OCI-LY7 (cell line): Measurements from ENCODE around the gene CA10. TPM values are rescaled to one million over a fixed set of nuclear protein-coding genes. Genes with fewer than 3 reads are reported as not detected.

Experiments used
- BruUV-seq: library from RNA; stranded (reverse); fragments of 400-500 nt; replicated peaks from 2 replicates; lab custom pipeline; 2021; lab: Mats Ljungman, UMichigan
- CTCF ChIA-PET: fragments of 300-600 bp; sonication (Branson Sonifier 250); formaldehyde crosslinking; loops from one replicate; lab custom pipeline; 2022; ENCODE audit warnings: antibody characterized with exemption; ENCODE audit not compliant: unreplicated experiment; lab: Charles Lee
- POLR2A ChIA-PET: fragments of 300-600 bp; sonication (Branson Sonifier 250); formaldehyde crosslinking; loops from one replicate; lab custom pipeline; 2022; ENCODE audit warnings: antibody characterized with exemption; lab: Charles Lee
- DNase-seq: peaks from one replicate; pipeline ENCODE4 v3.0.0-alpha.2; 2015; ENCODE audit warnings: low spot score
- H2AFZ ChIP-seq: fragments of 200-600 bp; sonication (generic), shearing (Covaris generic); 2 replicates; pipeline ENCODE4 v1.6.1; 2014; ENCODE audit warnings: mild to moderate bottlenecking, antibody characterized with exemption, low read length, moderate library complexity
- H3K27ac ChIP-seq: fragments of 200-600 bp; sonication (generic); 2 replicates; pipeline ENCODE4 v1.5.1; 2014; ENCODE audit warnings: mixed run types, low read depth, mild to moderate bottlenecking, moderate library complexity, low read length, inconsistent platforms; ENCODE audit not compliant: poor library complexity, severe bottlenecking
- H3K36me3 ChIP-seq: fragments of 200-600 bp; sonication (generic); 2 replicates; pipeline ENCODE4 v1.6.1; 2014; ENCODE audit warnings: mild to moderate bottlenecking, antibody characterized with exemption, low read length, moderate library complexity, mixed read lengths; ENCODE audit not compliant: insufficient read depth
- H3K4me1 ChIP-seq: fragments of 200-600 bp; sonication (generic); 2 replicates; pipeline ENCODE4 v1.5.1; 2014; ENCODE audit warnings: mild to moderate bottlenecking, low read length; ENCODE audit not compliant: insufficient read depth, poor library complexity, severe bottlenecking
- H3K4me2 ChIP-seq: fragments of 200-600 bp; sonication (generic); 2 replicates; pipeline ENCODE4 v1.6.1; 2014; ENCODE audit warnings: mild to moderate bottlenecking, low read length
- H3K4me3 ChIP-seq: fragments of 200-600 bp; sonication (generic); 2 replicates; pipeline ENCODE4 v1.5.1; 2014; ENCODE audit warnings: mild to moderate bottlenecking, low read depth, low read length; ENCODE audit not compliant: poor library complexity, severe bottlenecking
- H3K79me2 ChIP-seq: fragments of 200-600 bp; sonication (generic); 2 replicates; pipeline ENCODE4 v1.6.1; 2016; ENCODE audit warnings: low read depth, mild to moderate bottlenecking, low read length, moderate library complexity, mixed read lengths; ENCODE audit not compliant: insufficient read depth
- H3K9me2 ChIP-seq: fragments of 200-600 bp; sonication (generic); 2 replicates; pipeline ENCODE4 v1.6.1; 2016; ENCODE audit warnings: mild to moderate bottlenecking, low read length, mixed read lengths; ENCODE audit not compliant: insufficient read depth
- H3K9me3 ChIP-seq: fragments of 200-600 bp; sonication (generic); 2 replicates; pipeline ENCODE4 v1.6.1; 2014; ENCODE audit warnings: mild to moderate bottlenecking, mixed run types, low read length, mixed read lengths
- H4K20me1 ChIP-seq: fragments of 200-600 bp; sonication (generic); 2 replicates; pipeline ENCODE4 v1.6.1; 2014; ENCODE audit warnings: mild to moderate bottlenecking, antibody characterized with exemption, low read length, moderate library complexity, mixed read lengths; ENCODE audit not compliant: insufficient read depth
- EZH2phosphoT487 ChIP-seq: fragments of 200-600 bp; sonication (generic); IDR thresholded peaks from 2 replicates; pipeline ENCODE4 v1.6.1; 2018; ENCODE audit warnings: low read depth, borderline replicate concordance, mild to moderate bottlenecking, mixed run types, antibody characterized with exemption, low read length, moderate library complexity, mixed read lengths
- intact Hi-C: fragments of 100-400 bp; cut with micrococcal nuclease; formaldehyde crosslinking; loops from one replicate; pipeline ENCODE4 v1.10.0; 2022; ENCODE audit not compliant: unreplicated experiment
- total RNA-seq, 2 experiments: library from RNA; depleted of rRNA in 1 of 2; stranded (reverse); fragments of >200 nt in 1 of 2; shearing (Covaris generic) in 1 of 2; gene quantifications; 2 replicates each; pipeline ENCODE4 v1.2.3, GENCODE V29; 2014 to 2022
- TF ChIP-seq, protein P1 (sequence below): fragments of 200-600 bp; sonication (generic); conservative IDR thresholded peaks from 2 replicates; pipeline ENCODE4 v1.5.1; 2014; ENCODE audit warnings: mild to moderate bottlenecking, antibody characterized with exemption, low read length, moderate library complexity, mixed read lengths

Gene CA10
- total RNA-seq, 2 experiments from 2014 or later: not detected

GRCh38 chr17:52071712-52072111, 86.8 kb downstream of the CA10 start:
- H3K36me3 ChIP-seq: no peaks in the 10 kb centered on the region
- BruUV-seq: no TSS peak
- H3K27ac ChIP-seq: no peak overlapping the region
- H3K79me2 ChIP-seq: no peaks in the 10 kb centered on the region
- H3K4me1 ChIP-seq: no peaks in the 10 kb centered on the region
- ChIA-PET CTCF (no interaction called here), POLR2A (no interaction called here)
- no peaks in the 10 kb centered on the region for H4K20me1 ChIP-seq
- no peaks in the 10 kb centered on the region for H3K9me3 ChIP-seq
- H2AFZ ChIP-seq: no peak overlapping the region
- no peaks in the 10 kb centered on the region for H3K9me2 ChIP-seq
- no peak overlapping the region for H3K4me2 ChIP-seq
- intact Hi-C loops: no loop called here
- no peak for DNase-seq
- TF ChIP-seq, protein P1, sequence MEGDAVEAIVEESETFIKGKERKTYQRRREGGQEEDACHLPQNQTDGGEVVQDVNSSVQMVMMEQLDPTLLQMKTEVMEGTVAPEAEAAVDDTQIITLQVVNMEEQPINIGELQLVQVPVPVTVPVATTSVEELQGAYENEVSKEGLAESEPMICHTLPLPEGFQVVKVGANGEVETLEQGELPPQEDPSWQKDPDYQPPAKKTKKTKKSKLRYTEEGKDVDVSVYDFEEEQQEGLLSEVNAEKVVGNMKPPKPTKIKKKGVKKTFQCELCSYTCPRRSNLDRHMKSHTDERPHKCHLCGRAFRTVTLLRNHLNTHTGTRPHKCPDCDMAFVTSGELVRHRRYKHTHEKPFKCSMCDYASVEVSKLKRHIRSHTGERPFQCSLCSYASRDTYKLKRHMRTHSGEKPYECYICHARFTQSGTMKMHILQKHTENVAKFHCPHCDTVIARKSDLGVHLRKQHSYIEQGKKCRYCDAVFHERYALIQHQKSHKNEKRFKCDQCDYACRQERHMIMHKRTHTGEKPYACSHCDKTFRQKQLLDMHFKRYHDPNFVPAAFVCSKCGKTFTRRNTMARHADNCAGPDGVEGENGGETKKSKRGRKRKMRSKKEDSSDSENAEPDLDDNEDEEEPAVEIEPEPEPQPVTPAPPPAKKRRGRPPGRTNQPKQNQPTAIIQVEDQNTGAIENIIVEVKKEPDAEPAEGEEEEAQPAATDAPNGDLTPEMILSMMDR: no peak
- no peak overlapping the region for H3K4me3 ChIP-seq

DNA sequence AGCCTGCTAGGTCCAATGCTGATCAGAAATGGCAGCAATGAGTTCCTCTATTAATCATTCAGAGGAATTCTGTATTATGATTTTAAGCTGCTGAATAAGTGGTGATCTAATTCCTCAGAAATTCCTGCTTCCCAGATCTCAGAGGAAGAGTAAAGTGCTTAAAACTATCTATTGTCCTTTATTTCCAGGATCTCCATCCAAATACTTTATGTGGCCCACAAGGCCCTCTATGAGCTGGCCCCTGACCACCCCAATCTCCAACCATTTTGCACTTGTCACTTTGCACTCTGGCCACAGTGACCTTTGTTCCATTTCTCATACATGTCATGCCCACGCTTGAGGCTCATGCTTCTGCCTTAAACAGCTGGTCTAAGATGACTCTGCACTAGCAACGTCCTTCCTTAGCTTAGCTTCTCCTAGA, 93.7 kb downstream of the CA10 start:
- DNase-seq: no peak
- CTCF ChIA-PET: no interaction called here
- no peak overlapping the region for H3K4me2 ChIP-seq
- no peak overlapping the region for H3K4me3 ChIP-seq
- H3K27ac ChIP-seq: no peak overlapping the region
- no peaks in the 10 kb centered on the region for H3K36me3 ChIP-seq
- no peak for TF ChIP-seq EZH2phosphoT487
- TF ChIP-seq, protein P1: no peak
- no peaks in the 10 kb centered on the region for H3K79me2 ChIP-seq
- POLR2A ChIA-PET: no interaction called here
- no peaks in the 10 kb centered on the region for H3K9me3 ChIP-seq
- no peak overlapping the region for H2AFZ ChIP-seq
- intact Hi-C loops: no loop called here
- H3K9me2 ChIP-seq: no peaks in the 10 kb centered on the region
- H4K20me1 ChIP-seq: no peaks in the 10 kb centered on the region
- no TSS peak for BruUV-seq
- no peaks in the 10 kb centered on the region for H3K4me1 ChIP-seq

GRCh38 chr17:52049496-52049895, 109.0 kb downstream of the CA10 start:
- Histone ChIP-seq H3K36me3 (no peaks in the 10 kb centered on the region), H2AFZ (no peak overlapping the region), H3K4me3 (no peak overlapping the region), H3K4me1 (no peaks in the 10 kb centered on the region), H3K9me2 (no peaks in the 10 kb centered on the region), H3K27ac (no peak overlapping the region), H3K4me2 (no peak overlapping the region), H4K20me1 (no peaks in the 10 kb centered on the region), H3K79me2 (no peaks in the 10 kb centered on the region), H3K9me3 (no peaks in the 10 kb centered on the region)
- intact Hi-C loops: no loop called here
- TF ChIP-seq, protein P1: no peak
- TF ChIP-seq EZH2phosphoT487: no peak
- ChIA-PET CTCF (no interaction called here), POLR2A (no interaction called here)
- no peak for DNase-seq
- BruUV-seq: no TSS peak
